Measurements from ENCODE around the gene QPRT.
"Not testable (repeated sequence)": the region's sequence is repeated elsewhere in the genome, so short reads cannot be mapped to it uniquely, and the experiment has no call there.

The QPRT gene

GRCh38 chr16:29720703-29721102 lies 41.7 kb downstream of the QPRT start:
- DNase-seq (ENCODE audit: low spot score) = no peak

GRCh38 chr16:29721167-29721879 lies 42.3 kb downstream of the QPRT start:
- peak; percentile 79 for DNase-seq (ENCODE audit: low spot score)

GRCh38 chr16:29726845-29727377 lies 47.9 kb downstream of the QPRT start:
- no peak for DNase-seq (ENCODE audit: low spot score)

- no peak for DNase-seq (ENCODE audit: low spot score)
Observed at GRCh38 chr16:29727452-29727851, 48.5 kb downstream of the QPRT start.

GRCh38 chr16:29729116-29729521 lies 50.1 kb downstream of the QPRT start:
- DNase-seq (ENCODE audit: low spot score) = peak; percentile 40

- DNase-seq (ENCODE audit: low spot score) = no peak
Observed at GRCh38 chr16:29730649-29731048, 51.7 kb downstream of the QPRT start.

GRCh38 chr16:29731768-29732601 lies 53.0 kb downstream of the QPRT start:
- not testable (repeated sequence) for DNase-seq (ENCODE audit: low spot score)

GRCh38 chr16:29734786-29735185 lies 55.8 kb downstream of the QPRT start:
- no peak for DNase-seq (ENCODE audit: low spot score)

GRCh38 chr16:29736112-29736511 lies 57.1 kb downstream of the QPRT start:
- no peak for DNase-seq (ENCODE audit: low spot score)

- DNase-seq (ENCODE audit: low spot score) = no peak
Observed at GRCh38 chr16:29736764-29737163, 57.8 kb downstream of the QPRT start.

- no peak for DNase-seq (ENCODE audit: low spot score)
Observed at GRCh38 chr16:29737713-29738112, 58.7 kb downstream of the QPRT start.

- DNase-seq (ENCODE audit: low spot score) = no peak
Observed at GRCh38 chr16:29738514-29738913, 59.5 kb downstream of the QPRT start.

GRCh38 chr16:29739927-29740629 lies 61.1 kb downstream of the QPRT start:
- DNase-seq (ENCODE audit: low spot score) = not testable (repeated sequence)

GRCh38 chr16:29740630-29741015 lies 61.6 kb downstream of the QPRT start:
- not testable (repeated sequence) for DNase-seq (ENCODE audit: low spot score)

- no peak for DNase-seq (ENCODE audit: low spot score)
Observed at GRCh38 chr16:29742683-29743275, 63.8 kb downstream of the QPRT start.

GRCh38 chr16:29743475-29743826 lies 64.5 kb downstream of the QPRT start:
- DNase-seq (ENCODE audit: low spot score) = no peak

GRCh38 chr16:29743827-29744531 lies 65.0 kb downstream of the QPRT start:
- no peak for DNase-seq (ENCODE audit: low spot score)

- DNase-seq (ENCODE audit: low spot score) = no peak
Observed at GRCh38 chr16:29744541-29745101, 65.6 kb downstream of the QPRT start.

- DNase-seq (ENCODE audit: low spot score) = peak; percentile 4
Observed at GRCh38 chr16:29745121-29745852, 66.3 kb downstream of the QPRT start.

- DNase-seq (ENCODE audit: low spot score) = peak; percentile 59
Observed at GRCh38 chr16:29745853-29746345, 66.9 kb downstream of the QPRT start, which contains the start of gene C16orf54. Gene C16orf54 (minus strand): TSS chr16:29745990. CDS start chr16:29744951, 1,039 bp downstream.

All from pons (tissue), 1 donor.